GM12878 (cell line): ENCODE data around the gene TSHZ3. TPM values are rescaled to one million over a fixed set of nuclear protein-coding genes. Genes with fewer than 3 reads are reported as not detected.

Source experiments
- ATAC-seq: fragments of 200-7000 bp; cut with Tn5 transposase; 3 replicates; pipeline ENCODE4 v1.9.1; 2020; ENCODE audit warnings: mild to moderate bottlenecking, moderate library complexity
- BruUV-seq: library from RNA; stranded (reverse); fragments of 400-500 nt; replicated peaks from 2 replicates; lab custom pipeline; 2021; lab: Mats Ljungman, UMichigan
- CTCF ChIA-PET: fragments of 300-600 bp; sonication (Branson Sonifier 250); formaldehyde crosslinking; extraction: SDS; loops from one replicate; lab custom pipeline; 2021; ENCODE audit warnings: inconsistent platforms; lab: Yijun Ruan, JAX
- POLR2A ChIA-PET: fragments of 350-600 bp; formaldehyde crosslinking; extraction: SDS; loops from one replicate; lab custom pipeline; 2021; ENCODE audit warnings: inconsistent platforms; lab: Charles Lee
- RAD21 ChIA-PET: fragments of 300-600 bp; sonication (Branson Sonifier 250); formaldehyde crosslinking; loops from one replicate; lab custom pipeline; 2023; ENCODE audit warnings: antibody characterized with exemption; ENCODE audit not compliant: unreplicated experiment; lab: Charles Lee
- SMC1A ChIA-PET: fragments of 300-600 bp; sonication (Branson Sonifier 250); formaldehyde crosslinking; loops from one replicate; lab custom pipeline; 2023; ENCODE audit not compliant: unreplicated experiment, uncharacterized antibody; lab: Charles Lee
- DNase-seq: peaks from one replicate; pipeline ENCODE4 v3.0.0-alpha.2; 2011; ENCODE audit warnings: low read depth, low spot score
- FAIRE-seq: peaks from 3 replicates; lab custom pipeline; 2011; peaks lifted over from hg19 to GRCh38; lab: Jason Lieb, UNC
- H2AFZ ChIP-seq: 2 replicates; pipeline ENCODE4 v1.6.0; 2011; ENCODE audit warnings: low read depth, low read length, control low read depth; ENCODE audit not compliant: control insufficient read depth
- H3K27ac ChIP-seq: 2 replicates; pipeline ENCODE4 v1.5.1; 2011; ENCODE audit warnings: control low read depth; ENCODE audit not compliant: control insufficient read depth, insufficient read depth
- H3K27me3 ChIP-seq, 2 experiments: replicated peaks in 1 of 2; 2 replicates each; pipeline versions ENCODE4 v1.6.0 to v1.6.1; 2011; ENCODE audit warnings: low read length in 1 of 2; ENCODE audit not compliant: control insufficient read depth in 2 of 2, insufficient read depth in 2 of 2
- H3K36me3 ChIP-seq, 2 experiments: 2 replicates each; pipeline ENCODE4 v1.5.1; 2011; ENCODE audit warnings: low read length in 1 of 2; ENCODE audit not compliant: control insufficient read depth in 2 of 2, insufficient read depth in 2 of 2
- H3K4me1 ChIP-seq: 2 replicates; pipeline ENCODE4 v1.6.1; 2011; ENCODE audit warnings: mild to moderate bottlenecking, low read length, moderate library complexity, mixed read lengths; ENCODE audit not compliant: control insufficient read depth, insufficient read depth
- H3K4me2 ChIP-seq: 2 replicates; pipeline ENCODE4 v1.6.0; 2011; ENCODE audit warnings: control low read depth; ENCODE audit not compliant: control insufficient read depth, insufficient read depth
- H3K4me3 ChIP-seq: fragments of 200-600 bp; sonication (generic); 2 replicates; pipeline ENCODE4 v1.5.1; 2016
- H3K79me2 ChIP-seq: 2 replicates; pipeline ENCODE4 v1.6.0; 2011; ENCODE audit warnings: low read length; ENCODE audit not compliant: control insufficient read depth, insufficient read depth
- H3K9ac ChIP-seq: 2 replicates; pipeline ENCODE4 v1.8.0; 2011; ENCODE audit warnings: low read length, control low read depth, mixed read lengths; ENCODE audit not compliant: control insufficient read depth, insufficient read depth
- H3K9me3 ChIP-seq: replicated peaks from 3 replicates; pipeline ENCODE4 v1.5.1; 2011; ENCODE audit warnings: mild to moderate bottlenecking, low read length; ENCODE audit not compliant: control insufficient read depth, insufficient read depth
- H4K20me1 ChIP-seq: 2 replicates; pipeline ENCODE4 v1.6.0; 2011; ENCODE audit not compliant: control insufficient read depth, insufficient read depth
- EGR1 ChIP-seq, 2 experiments: IDR thresholded peaks; 1 replicate in 1 of 2; 2 replicates in 1 of 2; pipeline ENCODE4 v1.6.1; 2011 to 2012; ENCODE audit warnings: low read depth in 2 of 2, low read length in 2 of 2, borderline replicate concordance in 1 of 2, mild to moderate bottlenecking in 1 of 2, moderate library complexity in 1 of 2
- MYB ChIP-seq: fragments of 150-350 bp; IDR thresholded peaks from 2 replicates; pipeline ENCODE4 v1.6.1; 2014; ENCODE audit warnings: mild to moderate bottlenecking, low read depth, low read length, borderline replicate concordance
- POLR2AphosphoS2 ChIP-seq: IDR thresholded peaks from 2 replicates; pipeline ENCODE4 v1.6.1; 2011; ENCODE audit warnings: low read depth, mild to moderate bottlenecking, low read length, improper control_type of control experiment, moderate library complexity
- SMC3 ChIP-seq: IDR thresholded peaks from 2 replicates; pipeline ENCODE4 v1.6.1; 2011; ENCODE audit warnings: low read length, improper control_type of control experiment, borderline replicate concordance
- YBX1 ChIP-seq: fragments of 450-650 bp; IDR thresholded peaks from 2 replicates; pipeline ENCODE4 v1.6.1; 2016; ENCODE audit warnings: antibody characterized with exemption
- WGBS: methylation state at CpG from one replicate; pipeline ENCODE4 v1.1.6; 2016; ENCODE audit warnings: low lambda C conversion rate; ENCODE audit not compliant: insufficient replicate concordance, insufficient coverage; ENCODE audit errors: missing lambda C conversion rate; 5-methylcytosine and 5-hydroxymethylcytosine counted together
- in situ Hi-C: fragments of 300-500 bp; cut with MboI; formaldehyde crosslinking; loops from 9 replicates; pipeline ENCODE4 v1.14.3; 2018; ENCODE audit warnings: mixed read lengths
- intact Hi-C: fragments of 100-400 bp; cut with micrococcal nuclease; formaldehyde crosslinking; loops from one replicate; pipeline ENCODE4 v1.14.2; 2022; ENCODE audit not compliant: unreplicated experiment
- polyA plus RNA-seq, 11 experiments: library from polyadenylated mRNA; depleted of rRNA in 4 of 11; unstranded in 6 of 11; stranded (reverse) in 5 of 11; fragments of >200 nt; fragmentation: Nextera tagmentation in 4 of 11; fragmentation: Illumina TruSeq in 1 of 11; extraction: Ambion mirVana in 4 of 11; extraction: Trizol in 1 of 11; gene quantifications; 1 replicate in 1 of 11; 2 replicates in 10 of 11; pipeline versions ENCODE4 v1.2.1 to v1.2.3, GENCODE V29; 2011 to 2016; ENCODE audit warnings: inconsistent platforms in 2 of 11, missing spikeins in 2 of 11, low read depth in 1 of 11
- total RNA-seq, 4 experiments: library from RNA; depleted of rRNA in 3 of 4; stranded (reverse); fragments of >200 nt in 3 of 4; fragmentation: Illumina TruSeq in 1 of 4; extraction: Trizol in 1 of 4; gene quantifications; 2 replicates each; pipeline versions ENCODE4 v1.2.1 to v1.2.3, GENCODE V29; 2013 to 2021

Gene TSHZ3
- total and polyA plus RNA-seq, 10 of the 15 experiments (the other 5 are each of a cell fraction or from before 2014, with no cell fraction given), result 0.23 TPM; not detected in 9

GRCh38 chr19:31328238-31328637 is 21.0 kb downstream of the TSHZ3 start:
- H3K9ac ChIP-seq, result no peak overlapping the region
- no peak overlapping the region for H3K4me2 ChIP-seq
- DNase-seq (no peak), ATAC-seq (no peak), FAIRE-seq (no peak)
- TF ChIP-seq POLR2AphosphoS2 (no peak), YBX1 (no peak), MYB (no peak)
- H3K4me3 ChIP-seq, result no peak overlapping the region
- no peaks in the 10 kb centered on the region for H4K20me1 ChIP-seq
- H3K4me1 ChIP-seq, result no peaks in the 10 kb centered on the region
- intact Hi-C loops, result no loop called here
- H3K27me3 ChIP-seq, result no peaks in the 10 kb centered on the region
- WGBS, result 28% methylated on average over 4 of the region's 4 CpGs
- ChIA-PET CTCF (no interaction called here), RAD21 (no interaction called here), POLR2A (no interaction called here), SMC1A (no interaction called here)
- no TSS peak for BruUV-seq
- no peaks in the 10 kb centered on the region for H3K36me3 ChIP-seq
- H3K79me2 ChIP-seq, result no peaks in the 10 kb centered on the region
- no peak overlapping the region for H2AFZ ChIP-seq
- no peak overlapping the region for H3K27ac ChIP-seq
- H3K9me3 ChIP-seq, result no peaks in the 10 kb centered on the region
- in situ Hi-C loops, result no loop called here

- POLR2A ChIA-PET, result no interaction called here
- in situ Hi-C loops, result no loop called here
- ATAC-seq (no peak), FAIRE-seq (no peak), DNase-seq (no peak)
- no peaks in the 10 kb centered on the region for H3K4me1 ChIP-seq
- WGBS, result 29% methylated on average over 14 of the region's 14 CpGs
- H3K9ac ChIP-seq, result no peak overlapping the region
- intact Hi-C loops, result no loop called here
- no peaks in the 10 kb centered on the region for H3K79me2 ChIP-seq
- H3K9me3 ChIP-seq, result no peaks in the 10 kb centered on the region
- no peak overlapping the region for H3K4me2 ChIP-seq
- H3K36me3 ChIP-seq, result no peaks in the 10 kb centered on the region
- SMC1A ChIA-PET, result no interaction called here
- no TSS peak for BruUV-seq
- no peaks in the 10 kb centered on the region for H4K20me1 ChIP-seq
- CTCF ChIA-PET, result no interaction called here
- no peak overlapping the region for H3K4me3 ChIP-seq
- no peak overlapping the region for H3K27ac ChIP-seq
- H3K27me3 ChIP-seq, result no peaks in the 10 kb centered on the region
- H2AFZ ChIP-seq, result no peak overlapping the region
- RAD21 ChIA-PET, result no interaction called here
- TF ChIP-seq SMC3 (no peak), EGR1 (IDR thresholded peaks at IDR 0.05; ENCODE audit: borderline replicate concordance in 1 of 2, low read depth in 2 of 2, low read length in 2 of 2) (no peak)
- TF ChIP-seq, all 136 proteins: peak for 0
These were observed 22.8 kb downstream of the TSHZ3 start for GRCh38 chr19:31326329-31327028.
